ENCODE results near the gene AP3B1. TPM values are rescaled to one million over a fixed set of nuclear protein-coding genes. Genes with fewer than 3 reads are reported as not detected.

The AP3B1 gene
- total RNA-seq, 1 experiment from 2014 or later, result 41.8 TPM

- no peaks in the 10 kb centered on the region for H3K79me1 ChIP-seq (ENCODE audit: insufficient read depth, low read depth, low read length, poor library complexity, severe bottlenecking)
- no peaks in the 10 kb centered on the region for H3K79me2 ChIP-seq (ENCODE audit: insufficient read depth, low read length)
- no peak overlapping the region for H2AK5ac ChIP-seq (ENCODE audit: insufficient read length, low read length)
- no peaks in the 10 kb centered on the region for H3K27me3 ChIP-seq (ENCODE audit: insufficient read depth, low read length)
- WGBS (ENCODE audit: extremely low coverage, insufficient read length, low lambda C conversion rate), result no CpG with 5 or more reads among the region's 2 CpGs
- H4K5ac ChIP-seq (ENCODE audit: insufficient read length, low read depth, low read length), result no peak overlapping the region
- no peak overlapping the region for H2BK12ac ChIP-seq (ENCODE audit: insufficient read length, low read depth, low read length)
- Mint-ChIP-seq H3K36me3 (ENCODE audit: insufficient read depth in 1 of 3, low read depth in 3 of 3) (peaks cover 44 to 54% (median 53%) of the 10 kb centered on the region in 3 experiments), H3K27ac (no peak overlapping the region), H3K4me3 (no peak overlapping the region), H3K9me3 (peaks cover 7 to 16% of the 10 kb centered on the region in 2 experiments; a peak in 4 of 5 replicates), H3K4me1 (no peaks in the 10 kb centered on the region; a peak in 1 of 4 replicates), H3K27me3 (ENCODE audit: low read depth) (no peaks in the 10 kb centered on the region)
- H3K27ac ChIP-seq (ENCODE audit: insufficient read length, low read depth, low read length), result no peak overlapping the region
- H3K56ac ChIP-seq (ENCODE audit: insufficient read length, low read depth, low read length), result no peak overlapping the region
- no peak overlapping the region for H2BK5ac ChIP-seq (ENCODE audit: insufficient read length, low read length)
- no peaks in the 10 kb centered on the region for H3K9me3 ChIP-seq (ENCODE audit: control insufficient read depth, low read depth, low read length)
- TF ChIP-seq CTCF (conservative IDR thresholded peaks at IDR 0.05), result no peak
- no peak overlapping the region for H2BK15ac ChIP-seq (ENCODE audit: low read depth, low read length)
- H2BK120ac ChIP-seq (ENCODE audit: low read depth, low read length, poor library complexity, severe bottlenecking), result no peak overlapping the region
- H3T11ph ChIP-seq (ENCODE audit: low read length), result no peak overlapping the region
- H3K14ac ChIP-seq (ENCODE audit: insufficient read depth, low read length), result no peak overlapping the region
- no peak for DNase-seq
- no peak overlapping the region for H3K4me2 ChIP-seq (ENCODE audit: insufficient read depth, insufficient read length, low read length)
- H4K8ac ChIP-seq (replicated peaks; ENCODE audit: insufficient read length, low read depth, low read length), result no peak overlapping the region
- no peaks in the 10 kb centered on the region for H4K20me1 ChIP-seq (ENCODE audit: control insufficient read depth, insufficient read depth, insufficient read length)
- no peak overlapping the region for H3K9ac ChIP-seq (ENCODE audit: extremely low read depth, insufficient read length, low read length)
- no peaks in the 10 kb centered on the region for H3K23me2 ChIP-seq (ENCODE audit: insufficient read length, low read depth, low read length, poor library complexity, severe bottlenecking)
- no peaks in the 10 kb centered on the region for H3K4me1 ChIP-seq (ENCODE audit: insufficient read depth, low read length)
- H3K4ac ChIP-seq (ENCODE audit: low read depth, low read length), result no peak overlapping the region
- H4K91ac ChIP-seq (ENCODE audit: insufficient read length, low read depth, low read length), result no peak overlapping the region
- no peak overlapping the region for H2BK20ac ChIP-seq (ENCODE audit: low read depth, low read length, poor library complexity, severe bottlenecking)
- H3K18ac ChIP-seq (ENCODE audit: insufficient read length, low read depth, low read length), result no peak overlapping the region
- H3K23ac ChIP-seq (ENCODE audit: insufficient read length, low read depth, low read length), result no peak overlapping the region
- no peak overlapping the region for H2AFZ ChIP-seq (ENCODE audit: low read length)
Observed at GRCh38 chr5:78204241-78204640, 90.3 kb downstream of the AP3B1 start.

All from H9 (cell line).